GM19452 (cell line): ENCODE data around the gene CCL18.
"Not testable (repeated sequence)": the region's sequence is repeated elsewhere in the genome, so short reads cannot be mapped to it uniquely, and the experiment has no call there.

Source experiments
- ATAC-seq: cut with Tn5 transposase; IDR thresholded peaks from one replicate; pipeline ENCODE4 v1.9.1; 2021; ENCODE audit not compliant: unreplicated experiment

The CCL18 gene

DNA sequence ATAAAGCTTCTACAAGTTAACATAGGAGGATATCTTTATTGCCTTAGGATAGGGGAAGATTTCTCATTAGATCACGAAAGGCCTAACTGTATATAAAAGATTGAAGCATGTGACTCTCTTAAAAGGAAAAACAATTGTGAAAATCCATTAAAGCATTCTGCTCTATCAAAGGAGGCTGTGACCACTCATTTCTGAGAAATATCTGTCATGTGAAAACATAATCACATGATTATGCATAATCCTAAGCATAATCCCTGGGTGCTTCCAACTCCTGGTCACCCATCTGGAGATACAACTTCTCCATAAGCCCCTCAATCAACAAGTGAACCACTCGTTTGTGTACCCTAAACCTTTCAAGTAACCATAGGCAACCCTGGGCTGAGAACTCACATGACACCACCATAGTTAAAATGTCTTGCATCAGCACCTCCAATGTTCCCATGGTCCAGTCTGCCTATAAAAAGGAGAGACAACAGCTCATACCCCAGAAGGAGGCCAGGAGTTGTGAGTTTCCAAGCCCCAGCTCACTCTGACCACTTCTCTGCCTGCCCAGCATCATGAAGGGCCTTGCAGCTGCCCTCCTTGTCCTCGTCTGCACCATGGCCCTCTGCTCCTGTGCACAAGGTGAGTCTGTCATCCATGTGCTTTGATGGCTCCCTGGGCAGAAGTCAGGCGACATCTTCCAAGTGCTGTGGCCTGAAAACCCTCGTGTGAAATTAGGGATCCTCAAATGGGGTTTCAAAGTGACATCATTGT, at the start of gene CCL18:
TSS of gene CCL18 (plus strand) at position 487 of the 756 bp plus-strand sequence. CDS start at position 558, 71 bp downstream.
- no peak for ATAC-seq

DNA sequence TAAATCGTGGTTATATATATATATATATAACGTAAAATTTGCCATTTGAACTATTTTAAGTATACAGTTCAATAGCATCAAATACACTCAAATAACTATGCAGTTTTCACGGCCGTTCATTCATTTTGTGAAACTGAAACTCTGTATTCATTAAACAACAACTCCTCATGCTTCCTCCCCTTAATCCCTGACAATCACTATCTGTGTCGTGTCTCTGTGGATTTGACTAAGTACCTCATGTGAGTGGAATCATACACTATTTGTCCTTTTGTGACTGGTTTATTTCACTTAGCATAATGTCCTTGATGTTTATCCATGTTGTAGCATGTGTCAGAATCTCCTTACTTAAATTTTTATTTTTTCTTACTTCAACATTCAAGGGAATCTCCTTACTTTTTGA, 49.1 kb upstream of the CCL18 start:
- no peak for ATAC-seq

DNA sequence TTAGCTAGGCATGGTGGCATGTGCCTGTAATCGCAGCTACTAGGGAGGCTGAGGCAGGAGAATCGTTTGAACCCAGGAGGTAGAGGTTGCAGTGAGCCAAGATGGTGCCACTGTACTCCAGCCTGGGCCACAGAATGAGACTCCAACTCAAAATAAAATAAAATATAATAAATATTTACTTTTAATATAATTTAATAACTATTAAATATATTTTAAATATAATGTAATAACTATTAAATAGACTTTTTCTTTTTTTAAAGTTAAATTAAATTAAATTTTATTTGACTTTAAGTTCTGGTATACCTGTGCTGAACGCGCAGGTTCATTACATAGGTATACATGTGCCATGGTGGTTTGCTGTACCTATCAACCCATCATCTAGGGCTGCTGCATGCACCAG, 48.2 kb upstream of the CCL18 start:
- ATAC-seq = not testable (repeated sequence)

GRCh38 chr17:36016555-36016954, 47.5 kb upstream of the CCL18 start:
- no peak for ATAC-seq

GRCh38 chr17:36017799-36018198, 46.3 kb upstream of the CCL18 start, which contains the start of gene CCL23:
CCL23 (minus strand) TSS chr17:36017972; CDS start chr17:36017897, 75 bp downstream.
- ATAC-seq = no peak

DNA sequence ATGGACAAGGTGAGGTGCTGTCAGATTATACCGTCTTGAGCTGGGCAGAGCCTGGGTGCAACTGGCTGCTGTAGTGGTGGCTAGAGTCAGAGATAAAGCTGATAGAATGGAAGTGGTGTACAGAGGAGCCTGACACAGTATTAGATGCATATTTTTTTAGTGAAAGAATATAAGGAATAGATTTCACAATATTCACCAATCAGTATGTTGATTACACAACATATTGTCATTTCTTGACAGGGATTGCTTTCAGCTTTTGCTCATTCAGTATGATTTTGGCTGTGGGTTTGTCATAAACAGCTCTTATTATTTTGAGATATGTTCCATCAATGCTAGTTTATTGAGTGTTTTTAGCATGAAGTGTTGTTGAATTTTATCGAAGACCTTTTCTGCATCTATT, 44.6 kb upstream of the CCL18 start:
- no peak for ATAC-seq

- no peak for ATAC-seq
These were observed 39.8 kb upstream of the CCL18 start for GRCh38 chr17:36024106-36024869.

GRCh38 chr17:36027761-36028160, 36.3 kb upstream of the CCL18 start:
- ATAC-seq = no peak

DNA sequence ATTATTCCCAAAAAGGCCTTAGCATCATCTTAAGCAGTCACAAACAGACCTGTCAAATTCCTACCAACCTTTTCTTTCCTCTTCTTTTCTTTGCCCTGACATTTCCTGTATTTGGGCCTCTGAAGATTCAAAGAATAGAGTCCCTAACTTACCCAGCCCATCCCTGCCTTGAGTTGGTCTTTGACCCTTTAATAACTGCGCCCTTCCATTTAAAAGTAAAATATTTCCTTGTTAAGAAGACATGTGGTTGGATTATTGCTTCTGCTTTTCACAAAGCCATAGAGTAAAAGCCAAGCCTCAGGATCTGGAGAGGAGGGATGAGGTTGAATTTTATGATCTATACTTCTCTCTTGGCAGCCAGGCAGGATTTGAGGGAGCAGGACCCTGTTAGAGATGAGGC, 33.1 kb upstream of the CCL18 start:
- ATAC-seq = no peak

- no peak for ATAC-seq
These were observed 29.9 kb upstream of the CCL18 start for GRCh38 chr17:36034127-36034526.

DNA sequence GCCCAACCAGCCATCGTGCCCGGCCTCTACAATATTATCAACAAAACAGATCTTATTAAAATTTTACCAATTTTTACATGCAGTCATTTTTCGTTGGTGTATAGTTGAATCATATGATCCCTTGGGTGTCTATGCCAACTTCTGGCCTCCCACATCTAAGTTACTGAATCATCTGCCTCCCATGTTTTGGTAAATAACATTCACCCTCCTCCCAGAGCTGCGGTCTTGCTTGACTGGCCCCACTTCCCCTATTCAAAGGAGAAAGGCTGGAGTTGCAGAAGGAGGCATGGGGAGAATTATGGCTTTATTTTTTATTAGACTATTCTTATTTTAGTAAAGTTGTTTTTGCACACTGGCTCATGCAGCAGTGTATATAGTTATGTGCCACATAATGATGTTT, 27.8 kb upstream of the CCL18 start:
- no peak for ATAC-seq

- no peak for ATAC-seq
These were observed 16.0 kb upstream of the CCL18 start for GRCh38 chr17:36048066-36048465.

- no peak for ATAC-seq
These were observed 14.4 kb upstream of the CCL18 start for GRCh38 chr17:36049643-36050042.

GRCh38 chr17:36055171-36055570, 8.9 kb upstream of the CCL18 start:
- ATAC-seq = no peak

DNA sequence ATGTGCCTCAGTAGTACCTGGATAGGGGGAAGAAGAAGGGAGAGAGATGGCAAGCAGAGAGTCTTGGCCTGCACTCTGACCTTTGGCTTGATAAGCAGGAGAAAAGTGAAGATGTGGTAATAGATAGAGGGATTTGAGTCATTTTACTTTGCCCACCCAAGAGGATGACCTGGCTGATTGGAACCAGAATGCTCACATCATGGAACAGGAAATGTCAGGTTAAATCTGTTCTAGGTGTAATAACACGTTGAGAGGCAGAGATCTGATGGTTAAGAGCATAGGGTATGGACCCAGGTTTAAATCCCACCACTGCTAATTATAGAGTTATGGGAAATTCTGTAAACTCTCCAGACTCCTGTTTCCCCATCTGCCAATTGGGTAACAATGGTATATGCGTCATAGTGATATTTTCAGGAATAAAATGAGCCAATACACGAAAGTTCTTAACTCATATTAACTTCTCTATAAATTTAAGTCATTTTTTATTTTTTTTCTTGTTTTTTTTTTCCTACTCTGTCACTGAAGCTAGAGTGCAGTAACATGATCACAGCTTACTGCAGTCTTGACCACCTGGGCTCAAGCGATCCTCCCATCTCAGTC, 8.1 kb upstream of the CCL18 start:
- ATAC-seq = no peak

DNA sequence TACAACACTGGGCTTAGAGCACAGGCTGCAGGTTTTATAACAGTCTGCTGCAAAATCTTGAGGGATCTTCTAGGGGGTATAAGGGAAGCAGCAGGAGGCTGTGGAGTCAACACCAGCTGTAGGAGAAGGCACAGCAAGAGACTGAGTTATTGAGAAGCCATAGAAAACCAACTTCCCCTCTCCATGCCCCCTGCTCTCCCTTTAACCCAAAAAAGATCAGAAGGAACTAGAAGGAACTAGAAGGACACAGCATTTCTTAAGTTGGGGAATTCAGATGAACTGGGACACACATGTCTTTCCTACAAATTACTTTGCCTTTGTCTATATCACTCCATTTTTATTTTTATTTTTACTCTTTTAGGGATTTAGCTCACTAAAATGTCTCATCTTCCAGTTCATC, 6.2 kb upstream of the CCL18 start:
- ATAC-seq = no peak

GRCh38 chr17:36059406-36059805, 4.7 kb upstream of the CCL18 start:
- no peak for ATAC-seq

DNA sequence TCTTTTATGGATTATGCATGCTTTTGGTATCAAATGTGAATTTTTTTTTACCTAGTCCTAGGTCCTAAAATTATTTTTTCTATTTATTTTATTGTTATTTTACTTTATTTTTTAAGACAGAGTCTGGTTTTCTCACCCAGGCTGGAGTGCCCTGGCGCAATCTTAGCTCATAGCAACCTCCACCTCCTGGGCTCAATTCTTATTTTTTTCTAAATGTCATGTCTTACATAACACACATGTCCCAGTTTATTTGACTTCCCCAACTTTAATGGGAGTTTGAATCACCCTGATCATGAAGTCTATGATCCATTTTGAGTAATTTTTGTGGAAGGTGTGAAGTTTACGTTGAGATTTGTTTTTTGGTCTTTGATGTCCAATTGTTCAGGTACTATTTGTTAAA, 3.3 kb upstream of the CCL18 start:
- ATAC-seq = no peak

GRCh38 chr17:36066365-36066985, 2.4 kb downstream of the CCL18 start:
- ATAC-seq = no peak

DNA sequence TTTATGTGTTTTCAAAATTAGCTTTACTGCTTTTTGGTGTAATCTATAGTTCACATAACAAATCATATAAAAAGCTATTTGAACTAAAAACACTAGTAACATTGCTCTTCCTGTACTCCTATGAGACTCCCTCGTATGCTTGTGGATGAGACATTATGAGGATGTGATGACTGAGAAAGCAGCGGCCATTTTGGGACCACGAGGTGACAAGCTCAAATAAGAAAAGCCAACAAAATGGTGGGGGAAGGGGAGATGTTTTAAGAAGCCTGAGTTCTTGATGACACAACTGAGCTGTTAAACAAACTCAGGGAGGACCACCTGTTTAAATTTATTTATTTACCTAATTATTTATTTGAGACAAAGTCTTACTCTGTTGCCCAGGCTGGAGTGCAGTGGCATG, 4.5 kb downstream of the CCL18 start:
- ATAC-seq = no peak

- ATAC-seq = no peak
These were observed 5.1 kb downstream of the CCL18 start for GRCh38 chr17:36069136-36069535.
